IMR-90 (cell line): Measurements from ENCODE around the gene ADCY4. TPM values are rescaled to one million over a fixed set of nuclear protein-coding genes. Genes with fewer than 3 reads are reported as not detected.

Experiments
- ATAC-seq: fragments of 200-7000 bp; cut with Tn5 transposase; 2 replicates; pipeline ENCODE4 v1.9.1; 2020; ENCODE audit warnings: low read depth, mild to moderate bottlenecking, moderate library complexity
- BruUV-seq: library from RNA; stranded (reverse); fragments of 400-500 nt; replicated peaks from 2 replicates; lab custom pipeline; 2021; lab: Mats Ljungman, UMichigan
- CTCF ChIA-PET: fragments of 300-600 bp; formaldehyde crosslinking; extraction: SDS; loops from one replicate; lab custom pipeline; 2021; ENCODE audit warnings: antibody characterized with exemption; lab: Yijun Ruan, JAX
- POLR2A ChIA-PET: fragments of 300-600 bp; sonication (Branson Sonifier 250); formaldehyde crosslinking; loops from one replicate; lab custom pipeline; 2022; ENCODE audit warnings: antibody characterized with exemption; ENCODE audit not compliant: unreplicated experiment; lab: Charles Lee
- DNase-seq: peaks from one replicate; pipeline ENCODE4 v3.0.0; 2013
- H2AFZ ChIP-seq: replicated peaks from 2 replicates; pipeline ENCODE3; 2013; ENCODE audit warnings: low read length, mild to moderate bottlenecking; ENCODE audit not compliant: poor library complexity
- H2AK5ac ChIP-seq: 2 replicates; pipeline ENCODE4 v1.6.1; 2013; ENCODE audit warnings: low read depth, low read length, inconsistent platforms
- H2AK9ac ChIP-seq: replicated peaks from 2 replicates; pipeline ENCODE3; 2013; ENCODE audit warnings: mild to moderate bottlenecking, low read depth, low read length, moderate library complexity; ENCODE audit not compliant: poor library complexity
- H2BK120ac ChIP-seq: 2 replicates; pipeline ENCODE4 v1.6.1; 2013; ENCODE audit warnings: low read depth, low read length, inconsistent platforms
- H2BK15ac ChIP-seq: 3 replicates; pipeline ENCODE4 v1.6.1; 2013; ENCODE audit warnings: low read depth, low read length, inconsistent platforms
- H2BK20ac ChIP-seq: 2 replicates; pipeline ENCODE4 v1.6.1; 2013; ENCODE audit warnings: low read depth, mild to moderate bottlenecking, inconsistent platforms, low read length, moderate library complexity
- H2BK5ac ChIP-seq: 2 replicates; pipeline ENCODE4 v1.6.1; 2013; ENCODE audit warnings: mild to moderate bottlenecking, low read depth, low read length, inconsistent platforms; ENCODE audit not compliant: poor library complexity, severe bottlenecking
- H3K14ac ChIP-seq: replicated peaks from 2 replicates; pipeline ENCODE4 v1.6.1; 2013; ENCODE audit warnings: low read depth, low read length, inconsistent platforms
- H3K18ac ChIP-seq: 2 replicates; pipeline ENCODE4 v1.6.1; 2013; ENCODE audit warnings: low read depth, low read length, control low read depth
- H3K23ac ChIP-seq: 2 replicates; pipeline ENCODE4 v1.6.1; 2013; ENCODE audit warnings: low read depth, low read length, inconsistent platforms
- H3K27ac ChIP-seq: 2 replicates; pipeline ENCODE4 v1.5.1; 2013; ENCODE audit warnings: mild to moderate bottlenecking, control low read depth, low read length; ENCODE audit not compliant: insufficient read depth
- H3K27me3 ChIP-seq: 2 replicates; pipeline ENCODE4 v1.6.1; 2013; ENCODE audit warnings: low read length; ENCODE audit not compliant: control insufficient read depth, insufficient read depth
- H3K36me3 ChIP-seq: 2 replicates; pipeline ENCODE4 v1.6.1; 2013; ENCODE audit warnings: low read length, mixed read lengths; ENCODE audit not compliant: control insufficient read depth, insufficient read depth
- H3K4ac ChIP-seq: 2 replicates; pipeline ENCODE4 v1.6.1; 2013; ENCODE audit warnings: low read depth, low read length, inconsistent platforms
- H3K4me1 ChIP-seq: 2 replicates; pipeline ENCODE4 v1.6.1; 2013; ENCODE audit warnings: low read length, mixed read lengths; ENCODE audit not compliant: control insufficient read depth, insufficient read depth
- H3K4me2 ChIP-seq: 2 replicates; pipeline ENCODE4 v1.6.1; 2013; ENCODE audit warnings: low read depth, mild to moderate bottlenecking, control low read depth, low read length, moderate library complexity
- H3K4me3 ChIP-seq: 2 replicates; pipeline ENCODE4 v1.5.1; 2013; ENCODE audit warnings: low read depth, mild to moderate bottlenecking, control low read depth, low read length, moderate library complexity; ENCODE audit not compliant: insufficient read depth
- H3K56ac ChIP-seq: 2 replicates; pipeline ENCODE4 v1.6.1; 2013; ENCODE audit warnings: low read length, inconsistent platforms; ENCODE audit not compliant: insufficient read depth; ENCODE audit errors: extremely low read depth
- H3K79me1 ChIP-seq, 2 experiments: 2 replicates each; pipeline ENCODE4 v1.6.1; 2013; ENCODE audit warnings: low read length in 2 of 2, inconsistent platforms in 1 of 2, low read depth in 1 of 2
- H3K9ac ChIP-seq: 2 replicates; pipeline ENCODE4 v1.6.1; 2013; ENCODE audit warnings: low read depth, low read length, control low read depth
- H3K9me1 ChIP-seq: 2 replicates; pipeline ENCODE4 v1.6.1; 2013; ENCODE audit warnings: low read length, inconsistent platforms; ENCODE audit not compliant: insufficient read depth
- H3K9me3 ChIP-seq: 2 replicates; pipeline ENCODE4 v1.6.1; 2013; ENCODE audit warnings: low read length; ENCODE audit not compliant: control insufficient read depth, insufficient read depth
- H4K20me1 ChIP-seq: 2 replicates; pipeline ENCODE4 v1.6.1; 2013; ENCODE audit warnings: low read length, inconsistent platforms; ENCODE audit not compliant: insufficient read depth
- H4K5ac ChIP-seq: 2 replicates; pipeline ENCODE4 v1.6.1; 2013; ENCODE audit warnings: mild to moderate bottlenecking, low read depth, low read length, control low read depth
- H4K8ac ChIP-seq, 2 experiments: 2 replicates each; pipeline ENCODE4 v1.6.1; 2013; ENCODE audit warnings: low read depth in 2 of 2, low read length in 2 of 2, control low read depth in 1 of 2, inconsistent platforms in 1 of 2
- H4K91ac ChIP-seq: 2 replicates; pipeline ENCODE4 v1.6.1; 2013; ENCODE audit warnings: low read depth, low read length, inconsistent platforms; ENCODE audit not compliant: insufficient read depth
- BHLHE40 ChIP-seq: fragments of 150-350 bp; IDR thresholded peaks from 2 replicates; pipeline ENCODE4 v1.6.1; 2016; ENCODE audit warnings: mild to moderate bottlenecking, low read depth, low read length
- CEBPB ChIP-seq: IDR thresholded peaks from 2 replicates; pipeline ENCODE4 v1.6.1; 2012; ENCODE audit warnings: low read depth, low read length, improper control_type of control experiment
- CHD1 ChIP-seq: IDR thresholded peaks from 2 replicates; pipeline ENCODE4 v1.6.1; 2012; ENCODE audit warnings: low read depth, low read length, improper control_type of control experiment
- ELK1 ChIP-seq: fragments of 150-350 bp; IDR thresholded peaks from 2 replicates; pipeline ENCODE4 v1.6.1; 2016; ENCODE audit warnings: low read depth, mild to moderate bottlenecking, low read length, moderate library complexity, borderline replicate concordance
- FOS ChIP-seq: fragments of 150-350 bp; IDR thresholded peaks from 2 replicates; pipeline ENCODE4 v1.6.1; 2016; ENCODE audit warnings: low read depth, low read length
- MAFK ChIP-seq: IDR thresholded peaks from 2 replicates; pipeline ENCODE4 v1.6.1; 2012; ENCODE audit warnings: low read depth, low read length, improper control_type of control experiment
- MAZ ChIP-seq: IDR thresholded peaks from 2 replicates; pipeline ENCODE4 v1.6.1; 2012; ENCODE audit warnings: low read depth, mild to moderate bottlenecking, low read length, improper control_type of control experiment, moderate library complexity, borderline replicate concordance
- MXI1 ChIP-seq: IDR thresholded peaks from 2 replicates; pipeline ENCODE4 v1.6.1; 2012; ENCODE audit warnings: low read depth, mild to moderate bottlenecking, low read length, moderate library complexity, borderline replicate concordance
- NFE2L2 ChIP-seq: fragments of 150-350 bp; IDR thresholded peaks from 2 replicates; pipeline ENCODE4 v1.6.1; 2016; ENCODE audit warnings: low read depth, mild to moderate bottlenecking, low read length
- POLR2A ChIP-seq: IDR thresholded peaks from 2 replicates; pipeline ENCODE4 v1.6.1; 2012; ENCODE audit warnings: mild to moderate bottlenecking, low read depth, low read length
- RAD21 ChIP-seq: IDR thresholded peaks from 2 replicates; pipeline ENCODE4 v1.6.1; 2012; ENCODE audit warnings: low read length, improper control_type of control experiment
- RCOR1 ChIP-seq: IDR thresholded peaks from 2 replicates; pipeline ENCODE4 v1.6.1; 2012; ENCODE audit warnings: mild to moderate bottlenecking, low read length, improper control_type of control experiment; ENCODE audit not compliant: insufficient replicate concordance
- RFX5 ChIP-seq: IDR thresholded peaks from 2 replicates; pipeline ENCODE4 v1.8.0; 2012; ENCODE audit warnings: low read depth, mild to moderate bottlenecking, low read length, moderate library complexity
- SMC3 ChIP-seq: fragments of 150-350 bp; IDR thresholded peaks from 2 replicates; pipeline ENCODE4 v1.6.1; 2016; ENCODE audit warnings: low read depth, mild to moderate bottlenecking, antibody characterized with exemption, low read length, moderate library complexity
- USF2 ChIP-seq: fragments of 150-350 bp; IDR thresholded peaks from 2 replicates; pipeline ENCODE4 v1.6.1; 2017; ENCODE audit warnings: mild to moderate bottlenecking, antibody characterized with exemption, low read length, low read depth
- WGBS, 2 experiments: methylation state at CpG; one replicate each; pipeline versions ENCODE4 v1.1.5 to v1.1.7; 2013; ENCODE audit warnings: missing lambda C conversion rate in 2 of 2; ENCODE audit not compliant: insufficient read length in 1 of 2; ENCODE audit errors: extremely low coverage in 2 of 2; 5-methylcytosine and 5-hydroxymethylcytosine counted together
- dilution Hi-C: fragments of 300-500 bp; cut with HindIII; formaldehyde crosslinking; loops from one replicate; pipeline ENCODE4 v1.14.3; 2018; ENCODE audit warnings: low sequenced_read_pairs; ENCODE audit not compliant: unreplicated experiment
- in situ Hi-C: fragments of 300-500 bp; cut with MboI; formaldehyde crosslinking; loops from 3 replicates; pipeline ENCODE4 v1.14.3; 2019; ENCODE audit warnings: low sequenced_read_pairs, inconsistent platforms, mixed read lengths
- intact Hi-C: fragments of 100-400 bp; cut with micrococcal nuclease; formaldehyde crosslinking; loops from 2 replicates; pipeline ENCODE4 v1.10.0; 2022
- polyA plus RNA-seq, 3 experiments: library from polyadenylated mRNA; depleted of rRNA; stranded (reverse); fragments of >200 nt; gene quantifications; 2 replicates each; pipeline ENCODE4 v1.2.3, GENCODE V29; 2012; ENCODE audit warnings: low replicate concordance in 1 of 3
- total RNA-seq: library from RNA; depleted of rRNA; stranded (reverse); fragments of >200 nt; gene quantifications from 2 replicates; pipeline ENCODE4 v1.2.3, GENCODE V29; 2012
- TF ChIP-seq, protein P1 (sequence below): conservative IDR thresholded peaks from 2 replicates; pipeline ENCODE4 v1.5.1; 2012; ENCODE audit warnings: mild to moderate bottlenecking, low read depth, low read length, improper control_type of control experiment

ADCY4 gene
- total and polyA plus RNA-seq, 2 of the 4 experiments (the other 2 are of a cell fraction) = not detected

DNA sequence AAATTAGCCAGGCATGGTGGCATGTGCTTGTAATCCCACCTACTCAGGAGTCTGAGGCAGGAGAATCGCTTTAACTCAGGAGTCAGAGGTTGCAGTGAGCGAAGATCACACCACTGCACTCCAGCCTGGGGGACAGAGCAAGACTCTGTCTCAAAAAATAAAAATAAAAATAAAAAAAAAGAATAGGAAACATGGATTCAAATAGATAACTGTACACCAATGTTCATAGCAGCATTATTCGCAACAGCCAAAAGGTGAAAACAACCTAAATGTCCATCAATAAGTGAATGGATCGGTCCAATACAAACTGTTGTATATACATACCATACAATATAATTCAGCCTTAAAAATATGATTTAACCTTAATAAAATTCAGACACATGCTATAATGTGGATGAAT lies 8.0 kb upstream of the ADCY4 start:
- CTCF ChIA-PET = interaction anchor here (1.1 kb wide), 1 partner anchor 9 kb away, joined by 4 read pairs; no protein-coding TSS in a partner anchor
- dilution Hi-C loops (no loop called here), intact Hi-C loops (no loop called here)

More for the DNA sequence above, 8.0 kb upstream of the ADCY4 start:
- Histone ChIP-seq H3K9me3 (no peaks in the 10 kb centered on the region; the same call in 1 of the 2 replicates), H3K56ac (no peak overlapping the region), H3K27me3 (peaks cover 64% of the 10 kb centered on the region), H3K4me3 (no peak overlapping the region), H2BK15ac (no peak overlapping the region), H2AFZ (no peak overlapping the region), H2BK20ac (no peak overlapping the region), H3K9ac (no peak overlapping the region), H3K36me3 (no peaks in the 10 kb centered on the region), H2BK120ac (no peak overlapping the region), H3K14ac (no peak overlapping the region), H2BK5ac (no peak overlapping the region), H3K4ac (no peak overlapping the region), H3K9me1 (no peaks in the 10 kb centered on the region), H3K4me2 (no peak overlapping the region), H4K91ac (no peak overlapping the region), H3K23ac (no peak overlapping the region), H4K8ac (no peak overlapping the region), H3K18ac (no peak overlapping the region), H4K5ac (no peak overlapping the region), H3K27ac (no peak overlapping the region), H2AK5ac (no peak overlapping the region), H4K20me1 (no peaks in the 10 kb centered on the region), H2AK9ac (no peak overlapping the region), H3K79me1 (no peaks in the 10 kb centered on the region), H3K4me1 (no peaks in the 10 kb centered on the region)
- TF ChIP-seq POLR2A (no peak), CHD1 (no peak), RFX5 (no peak), BHLHE40 (no peak), NFE2L2 (no peak), USF2 (no peak), FOS (no peak), CEBPB (no peak), MXI1 (no peak), MAFK (no peak), SMC3 (no peak), RAD21 (no peak), RCOR1 (no peak), MAZ (no peak), ELK1 (no peak)
- TF ChIP-seq, protein P1, sequence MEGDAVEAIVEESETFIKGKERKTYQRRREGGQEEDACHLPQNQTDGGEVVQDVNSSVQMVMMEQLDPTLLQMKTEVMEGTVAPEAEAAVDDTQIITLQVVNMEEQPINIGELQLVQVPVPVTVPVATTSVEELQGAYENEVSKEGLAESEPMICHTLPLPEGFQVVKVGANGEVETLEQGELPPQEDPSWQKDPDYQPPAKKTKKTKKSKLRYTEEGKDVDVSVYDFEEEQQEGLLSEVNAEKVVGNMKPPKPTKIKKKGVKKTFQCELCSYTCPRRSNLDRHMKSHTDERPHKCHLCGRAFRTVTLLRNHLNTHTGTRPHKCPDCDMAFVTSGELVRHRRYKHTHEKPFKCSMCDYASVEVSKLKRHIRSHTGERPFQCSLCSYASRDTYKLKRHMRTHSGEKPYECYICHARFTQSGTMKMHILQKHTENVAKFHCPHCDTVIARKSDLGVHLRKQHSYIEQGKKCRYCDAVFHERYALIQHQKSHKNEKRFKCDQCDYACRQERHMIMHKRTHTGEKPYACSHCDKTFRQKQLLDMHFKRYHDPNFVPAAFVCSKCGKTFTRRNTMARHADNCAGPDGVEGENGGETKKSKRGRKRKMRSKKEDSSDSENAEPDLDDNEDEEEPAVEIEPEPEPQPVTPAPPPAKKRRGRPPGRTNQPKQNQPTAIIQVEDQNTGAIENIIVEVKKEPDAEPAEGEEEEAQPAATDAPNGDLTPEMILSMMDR = no peak
- no TSS peak for BruUV-seq
- WGBS, 2 experiments = 100% methylated on average over 1 of the region's 4 CpGs; no CpG with 5 or more reads in 1 of the 2 experiments
- POLR2A ChIA-PET = no interaction called here
- DNase-seq (no peak), ATAC-seq (no peak)
- in situ Hi-C loops = no loop called here
